Astrocyte (in vitro differentiated cells and primary cell): Measurements from ENCODE around the gene MLLT1. TPM values are rescaled to one million over a fixed set of nuclear protein-coding genes. Genes with fewer than 3 reads are reported as not detected.

Source experiments
- DNase-seq: peaks from one replicate; pipeline ENCODE4 v3.0.0-alpha.2; 2010; ENCODE audit warnings: low read depth
- FAIRE-seq: peaks from 2 replicates; lab custom pipeline; 2011; peaks lifted over from hg19 to GRCh38; lab: Jason Lieb, UNC
- H2AFZ ChIP-seq: 2 replicates; pipeline ENCODE4 v1.6.0; 2012; ENCODE audit warnings: low read depth, low read length, inconsistent platforms
- H3K27ac ChIP-seq: 2 replicates; pipeline ENCODE4 v1.5.1; 2011; ENCODE audit warnings: low read depth, low read length, inconsistent platforms
- H3K27me3 ChIP-seq: 2 replicates; pipeline ENCODE4 v1.6.0; 2011; ENCODE audit warnings: low read length, inconsistent platforms; ENCODE audit not compliant: insufficient read depth
- H3K36me3 ChIP-seq: 2 replicates; pipeline ENCODE4 v1.5.1; 2011; ENCODE audit warnings: low read length, inconsistent platforms; ENCODE audit not compliant: insufficient read depth
- H3K4me1 ChIP-seq: 2 replicates; pipeline ENCODE4 v1.5.1; 2011; ENCODE audit warnings: low read length, inconsistent platforms; ENCODE audit not compliant: insufficient read depth
- H3K4me2 ChIP-seq: 2 replicates; pipeline ENCODE4 v1.6.0; 2012; ENCODE audit warnings: low read length, inconsistent platforms
- H3K4me3 ChIP-seq: 2 replicates; pipeline ENCODE4 v1.5.1; 2011; ENCODE audit warnings: low read depth, mild to moderate bottlenecking, low read length, inconsistent platforms; ENCODE audit not compliant: insufficient read depth
- H3K79me2 ChIP-seq: 2 replicates; pipeline ENCODE4 v1.6.0; 2012; ENCODE audit warnings: mild to moderate bottlenecking, low read length, inconsistent platforms; ENCODE audit not compliant: insufficient read depth
- H3K9ac ChIP-seq: 2 replicates; pipeline ENCODE4 v1.6.0; 2012; ENCODE audit warnings: mild to moderate bottlenecking, low read length, inconsistent platforms
- H3K9me3 ChIP-seq: 2 replicates; pipeline ENCODE4 v1.5.1; 2012; ENCODE audit warnings: low read depth, mild to moderate bottlenecking, low read length, inconsistent platforms; ENCODE audit not compliant: insufficient read depth
- H4K20me1 ChIP-seq: 2 replicates; pipeline ENCODE4 v1.6.0; 2012; ENCODE audit warnings: low read length, inconsistent platforms; ENCODE audit not compliant: insufficient read depth
- H3K27ac Mint-ChIP-seq: one replicate; pipeline ENCODE4 v1.8.0; 2021; ENCODE audit warnings: mild to moderate bottlenecking, mixed read lengths; ENCODE audit not compliant: unreplicated experiment
- H3K27me3 Mint-ChIP-seq: one replicate; pipeline ENCODE4 v1.8.0; 2021; ENCODE audit warnings: low read depth, mixed read lengths; ENCODE audit not compliant: unreplicated experiment
- H3K36me3 Mint-ChIP-seq: one replicate; pipeline ENCODE4 v1.8.0; 2021; ENCODE audit warnings: low read depth, mixed read lengths; ENCODE audit not compliant: unreplicated experiment
- H3K4me1 Mint-ChIP-seq: one replicate; pipeline ENCODE4 v1.8.0; 2021; ENCODE audit warnings: low read depth, mixed read lengths; ENCODE audit not compliant: unreplicated experiment
- H3K4me3 Mint-ChIP-seq: one replicate; pipeline ENCODE4 v1.8.0; 2021; ENCODE audit warnings: mild to moderate bottlenecking, moderate library complexity, mixed read lengths; ENCODE audit not compliant: unreplicated experiment
- H3K9me3 Mint-ChIP-seq: one replicate; pipeline ENCODE4 v1.8.0; 2021; ENCODE audit warnings: mild to moderate bottlenecking, mixed read lengths; ENCODE audit not compliant: unreplicated experiment
- EZH2 ChIP-seq: IDR thresholded peaks from 2 replicates; pipeline ENCODE4 v1.6.1; 2012; ENCODE audit warnings: mild to moderate bottlenecking, low read length, inconsistent platforms; ENCODE audit not compliant: insufficient read depth
- total RNA-seq: library from RNA; stranded (reverse); gene quantifications from 2 replicates; pipeline ENCODE4 v1.2.1, GENCODE V29; 2021
- TF ChIP-seq, protein P1 (sequence below): IDR thresholded peaks from 2 replicates; pipeline ENCODE4 v1.5.1; 2011; ENCODE audit warnings: low read depth, mild to moderate bottlenecking, inconsistent platforms, low read length, moderate library complexity; ENCODE audit not compliant: insufficient read depth

Gene MLLT1
- total RNA-seq, 1 donor from 2014 or later: 46.0 TPM

DNA sequence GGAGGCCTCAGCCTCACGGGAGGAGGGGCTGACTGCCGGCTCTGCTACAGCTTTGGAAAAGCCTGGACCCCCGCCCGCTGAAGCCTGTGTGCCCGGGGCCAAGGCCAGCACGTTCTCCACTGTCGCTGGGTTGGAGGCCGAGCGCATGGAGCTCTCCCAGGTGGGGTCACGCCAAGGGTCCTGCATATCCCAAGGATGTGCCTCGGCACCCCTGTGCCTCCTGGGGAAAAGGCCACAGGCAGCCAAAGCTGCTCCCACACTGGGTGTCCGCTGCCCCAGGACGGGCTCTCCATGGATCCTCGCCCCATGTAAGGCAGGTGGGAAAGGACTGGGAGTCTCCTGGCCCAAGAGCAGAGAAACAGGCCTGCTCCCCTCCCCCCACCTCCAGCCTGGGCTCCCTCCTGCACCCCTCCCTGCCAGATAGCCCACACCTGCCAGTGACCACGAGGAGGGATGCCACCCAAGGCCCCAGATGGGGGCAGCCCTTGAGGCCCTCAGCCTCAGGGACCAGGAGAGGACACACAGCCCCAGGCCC, 64.0 kb downstream of the MLLT1 start:
- no peak overlapping the region for H3K27ac ChIP-seq
- Mint-ChIP-seq H3K36me3 (no peaks in the 10 kb centered on the region), H3K27ac (no peak overlapping the region), H3K4me3 (no peak overlapping the region), H3K4me1 (peaks cover 7% of the 10 kb centered on the region), H3K9me3 (no peaks in the 10 kb centered on the region), H3K27me3 (no peaks in the 10 kb centered on the region)
- H3K27me3 ChIP-seq: no peaks in the 10 kb centered on the region
- peaks cover 29% of the 10 kb centered on the region for H3K4me1 ChIP-seq
- FAIRE-seq (no peak), DNase-seq (no peak)
- no peak overlapping the region for H3K4me3 ChIP-seq
- H3K4me2 ChIP-seq: no peak overlapping the region
- H3K79me2 ChIP-seq: peaks cover 16% of the 10 kb centered on the region
- peaks cover 29% of the 10 kb centered on the region for H4K20me1 ChIP-seq
- no peaks in the 10 kb centered on the region for H3K9me3 ChIP-seq
- H2AFZ ChIP-seq: no peak overlapping the region
- TF ChIP-seq, protein P1, sequence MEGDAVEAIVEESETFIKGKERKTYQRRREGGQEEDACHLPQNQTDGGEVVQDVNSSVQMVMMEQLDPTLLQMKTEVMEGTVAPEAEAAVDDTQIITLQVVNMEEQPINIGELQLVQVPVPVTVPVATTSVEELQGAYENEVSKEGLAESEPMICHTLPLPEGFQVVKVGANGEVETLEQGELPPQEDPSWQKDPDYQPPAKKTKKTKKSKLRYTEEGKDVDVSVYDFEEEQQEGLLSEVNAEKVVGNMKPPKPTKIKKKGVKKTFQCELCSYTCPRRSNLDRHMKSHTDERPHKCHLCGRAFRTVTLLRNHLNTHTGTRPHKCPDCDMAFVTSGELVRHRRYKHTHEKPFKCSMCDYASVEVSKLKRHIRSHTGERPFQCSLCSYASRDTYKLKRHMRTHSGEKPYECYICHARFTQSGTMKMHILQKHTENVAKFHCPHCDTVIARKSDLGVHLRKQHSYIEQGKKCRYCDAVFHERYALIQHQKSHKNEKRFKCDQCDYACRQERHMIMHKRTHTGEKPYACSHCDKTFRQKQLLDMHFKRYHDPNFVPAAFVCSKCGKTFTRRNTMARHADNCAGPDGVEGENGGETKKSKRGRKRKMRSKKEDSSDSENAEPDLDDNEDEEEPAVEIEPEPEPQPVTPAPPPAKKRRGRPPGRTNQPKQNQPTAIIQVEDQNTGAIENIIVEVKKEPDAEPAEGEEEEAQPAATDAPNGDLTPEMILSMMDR: no peak
- no peak for TF ChIP-seq EZH2
- H3K9ac ChIP-seq: no peak overlapping the region
- H3K36me3 ChIP-seq: no peaks in the 10 kb centered on the region

- Mint-ChIP-seq H3K27ac (peak overlapping the region; percentile 44), H3K27me3 (no peaks in the 10 kb centered on the region), H3K4me1 (peaks cover 7% of the 10 kb centered on the region), H3K4me3 (no peak overlapping the region), H3K9me3 (no peaks in the 10 kb centered on the region), H3K36me3 (peaks cover 1% of the 10 kb centered on the region)
- H3K27me3 ChIP-seq: no peaks in the 10 kb centered on the region
- TF ChIP-seq EZH2: no peak
- TF ChIP-seq, protein P1: no peak
- no peak overlapping the region for H3K4me3 ChIP-seq
- no peak overlapping the region for H3K4me2 ChIP-seq
- no peak overlapping the region for H3K27ac ChIP-seq
- no peaks in the 10 kb centered on the region for H3K9me3 ChIP-seq
- H3K9ac ChIP-seq: no peak overlapping the region
- no peak overlapping the region for H2AFZ ChIP-seq
- H3K4me1 ChIP-seq: peaks cover 25% of the 10 kb centered on the region
- DNase-seq (no peak), FAIRE-seq (no peak)
- H3K36me3 ChIP-seq: no peaks in the 10 kb centered on the region
- H4K20me1 ChIP-seq: peaks cover 26% of the 10 kb centered on the region
- peaks cover 13% of the 10 kb centered on the region for H3K79me2 ChIP-seq
Observed at GRCh38 chr19:6214881-6215541, 64.8 kb downstream of the MLLT1 start.
